Endodermal cell (in vitro differentiated cells): ENCODE measurements around the gene ARL15. TPM values are rescaled to one million over a fixed set of nuclear protein-coding genes. Genes with fewer than 3 reads are reported as not detected.

Source experiments
- DNase-seq: peaks from one replicate; pipeline ENCODE4 v3.0.0-alpha.2; 2017
- H3K27ac ChIP-seq: 2 replicates; pipeline ENCODE4 v1.5.1; 2013; ENCODE audit warnings: mild to moderate bottlenecking, low read depth, low read length, moderate library complexity
- H3K27me3 ChIP-seq: 2 replicates; pipeline ENCODE4 v1.6.1; 2013; ENCODE audit warnings: mild to moderate bottlenecking, low read length, moderate library complexity; ENCODE audit not compliant: insufficient read depth, control insufficient read depth, poor library complexity, severe bottlenecking
- H3K36me3 ChIP-seq: 2 replicates; pipeline ENCODE4 v1.7.0; 2013; ENCODE audit warnings: mild to moderate bottlenecking, low read length, moderate library complexity; ENCODE audit not compliant: control insufficient read depth, insufficient read depth
- H3K4me1 ChIP-seq: one replicate; pipeline ENCODE4 v1.7.0; 2013; ENCODE audit warnings: low read length; ENCODE audit not compliant: control insufficient read depth, insufficient read depth
- H3K4me3 ChIP-seq: 2 replicates; pipeline ENCODE4 v1.5.1; 2013; ENCODE audit warnings: mild to moderate bottlenecking, low read length, moderate library complexity
- H3K9ac ChIP-seq: 2 replicates; pipeline ENCODE4 v1.6.1; 2013; ENCODE audit warnings: mild to moderate bottlenecking, low read length, moderate library complexity; ENCODE audit not compliant: poor library complexity, severe bottlenecking; ENCODE audit errors: extremely low read depth
- H3K9me3 ChIP-seq: 2 replicates; pipeline ENCODE4 v1.6.1; 2013; ENCODE audit warnings: mild to moderate bottlenecking, low read length, moderate library complexity; ENCODE audit not compliant: control insufficient read depth
- H3K27ac Mint-ChIP-seq: 2 replicates; pipeline ENCODE4 v1.8.0; 2020; ENCODE audit warnings: mixed read lengths
- H3K27me3 Mint-ChIP-seq: 2 replicates; pipeline ENCODE4 v1.8.0; 2021; ENCODE audit warnings: mild to moderate bottlenecking, mixed read lengths; ENCODE audit not compliant: insufficient read depth
- H3K36me3 Mint-ChIP-seq: 2 replicates; pipeline ENCODE4 v1.8.0; 2020; ENCODE audit warnings: low read depth, mixed read lengths
- H3K4me1 Mint-ChIP-seq: 2 replicates; pipeline ENCODE4 v1.8.0; 2020; ENCODE audit warnings: mixed read lengths
- H3K4me3 Mint-ChIP-seq: 2 replicates; pipeline ENCODE4 v1.8.0; 2020; ENCODE audit warnings: mild to moderate bottlenecking, moderate library complexity, mixed read lengths
- H3K9me3 Mint-ChIP-seq: 2 replicates; pipeline ENCODE4 v1.8.0; 2020; ENCODE audit warnings: mild to moderate bottlenecking, mixed read lengths
- CTCF ChIP-seq: fragments of 200-600 bp; sonication (generic); conservative IDR thresholded peaks from 2 replicates; pipeline ENCODE4 v1.5.0; 2021; ENCODE audit warnings: antibody characterized with exemption, mild to moderate bottlenecking
- WGBS, 2 experiments: methylation state at CpG; one replicate each; pipeline versions ENCODE4 v1.1.5 to v1.1.7; 2013; ENCODE audit warnings: missing lambda C conversion rate in 2 of 2, mixed read lengths in 1 of 2; ENCODE audit not compliant: insufficient coverage in 1 of 2, insufficient read length in 1 of 2; 5-methylcytosine and 5-hydroxymethylcytosine counted together
- total RNA-seq, 2 donors: library from RNA; stranded (reverse); fragmentation: NEBNext Ultra II Directional in 1 of 2; extraction: Animal tissue kit (Norgen Biotek cat#: 25700) in 1 of 2; gene quantifications; 2 replicates in 1 of 2; 3 replicates in 1 of 2; pipeline ENCODE4 v1.2.1, GENCODE V29; 2021

The ARL15 gene
- total RNA-seq, 2 donors from 2014 or later: 23.3 to 24.0 TPM

- no peak overlapping the region for H3K4me3 ChIP-seq
- no peaks in the 10 kb centered on the region for H3K27me3 ChIP-seq
- Mint-ChIP-seq H3K36me3 (no peaks in the 10 kb centered on the region), H3K27ac (no peak overlapping the region), H3K9me3 (no peaks in the 10 kb centered on the region), H3K4me1 (peaks cover 19% of the 10 kb centered on the region), H3K27me3 (no peaks in the 10 kb centered on the region), H3K4me3 (no peak overlapping the region)
- 90% methylated on average over 4 of the region's 4 CpGs; no CpG with 5 or more reads in 1 of the 2 experiments for WGBS, 2 experiments
- no peaks in the 10 kb centered on the region for H3K4me1 ChIP-seq
- H3K36me3 ChIP-seq: no peaks in the 10 kb centered on the region
- no peak for DNase-seq
- H3K9ac ChIP-seq: no peak overlapping the region
- H3K27ac ChIP-seq: no peak overlapping the region
- no peaks in the 10 kb centered on the region for H3K9me3 ChIP-seq
- TF ChIP-seq CTCF: no peak
Observed at GRCh38 chr5:53929152-53929551, 381.2 kb downstream of the ARL15 start.

- no peak for DNase-seq
- H3K9me3 Mint-ChIP-seq: no peaks in the 10 kb centered on the region
- no peaks in the 10 kb centered on the region for H3K27me3 ChIP-seq
- H3K9me3 ChIP-seq: no peaks in the 10 kb centered on the region
- H3K4me3 Mint-ChIP-seq: no peak overlapping the region
- no peaks in the 10 kb centered on the region for H3K36me3 Mint-ChIP-seq
- WGBS, 2 experiments: 88 to 89% methylated on average over 2 to 5 of the region's 6 CpGs
- TF ChIP-seq CTCF: no peak
- no peak overlapping the region for H3K9ac ChIP-seq
- H3K4me1 ChIP-seq: no peaks in the 10 kb centered on the region
- no peak overlapping the region for H3K27ac ChIP-seq
- H3K36me3 ChIP-seq: no peaks in the 10 kb centered on the region
- H3K4me3 ChIP-seq: no peak overlapping the region
- no peak overlapping the region for H3K27ac Mint-ChIP-seq
- peaks cover 19% of the 10 kb centered on the region for H3K4me1 Mint-ChIP-seq
- no peaks in the 10 kb centered on the region for H3K27me3 Mint-ChIP-seq
Observed at GRCh38 chr5:53928641-53929040, 381.7 kb downstream of the ARL15 start.

GRCh38 chr5:53927668-53928247 is 382.6 kb downstream of the ARL15 start:
- Histone ChIP-seq H3K4me3 (no peak overlapping the region), H3K27ac (no peak overlapping the region), H3K27me3 (no peaks in the 10 kb centered on the region), H3K4me1 (no peaks in the 10 kb centered on the region), H3K36me3 (no peaks in the 10 kb centered on the region), H3K9ac (no peak overlapping the region), H3K9me3 (no peaks in the 10 kb centered on the region)
- WGBS, 2 experiments: 93 to 94% methylated on average over 5 to 6 of the region's 6 CpGs
- Mint-ChIP-seq H3K9me3 (no peaks in the 10 kb centered on the region), H3K27ac (no peak overlapping the region), H3K4me3 (no peak overlapping the region), H3K27me3 (no peaks in the 10 kb centered on the region), H3K4me1 (peaks cover 19% of the 10 kb centered on the region), H3K36me3 (no peaks in the 10 kb centered on the region)
- DNase-seq: no peak
- peak; percentile 31 for TF ChIP-seq CTCF
